GM19025 (cell line): ENCODE measurements around the gene GATA2.

Source experiments
- ATAC-seq: cut with Tn5 transposase; IDR thresholded peaks from one replicate; pipeline ENCODE4 v1.9.1; 2021; ENCODE audit warnings: mild to moderate bottlenecking, low read depth, moderate library complexity; ENCODE audit not compliant: unreplicated experiment

GATA2 gene

GRCh38 chr3:128478576-128479506, 14.2 kb downstream of the GATA2 start:
- ATAC-seq = no peak

GRCh38 chr3:128476659-128477058, 16.3 kb downstream of the GATA2 start:
- no peak for ATAC-seq

- no peak for ATAC-seq
Measured at GRCh38 chr3:128475355-128475754, 17.6 kb downstream of the GATA2 start.

- ATAC-seq = no peak
Measured at GRCh38 chr3:128473737-128474136, 19.3 kb downstream of the GATA2 start.

- no peak for ATAC-seq
Measured at GRCh38 chr3:128473180-128473519, 19.9 kb downstream of the GATA2 start.

- no peak for ATAC-seq
Measured at GRCh38 chr3:128472449-128473179, 20.4 kb downstream of the GATA2 start.

- no peak for ATAC-seq
Measured at GRCh38 chr3:128471720-128472119, 21.3 kb downstream of the GATA2 start.

GRCh38 chr3:128471110-128471509, 21.9 kb downstream of the GATA2 start:
- ATAC-seq = no peak

GRCh38 chr3:128470134-128470899, 22.7 kb downstream of the GATA2 start:
- no peak for ATAC-seq

- ATAC-seq = no peak
Measured at GRCh38 chr3:128469556-128469955, 23.4 kb downstream of the GATA2 start.

GRCh38 chr3:128468791-128469527, 24.0 kb downstream of the GATA2 start:
- no peak for ATAC-seq

- no peak for ATAC-seq
Measured at GRCh38 chr3:128468285-128468790, 24.7 kb downstream of the GATA2 start.

- ATAC-seq = no peak
Measured at GRCh38 chr3:128466840-128467541, 26.0 kb downstream of the GATA2 start, which contains the start of gene DNAJB8. DNAJB8 (minus strand) TSS chr3:128466890; CDS start chr3:128463245, 3,645 bp downstream.

- ATAC-seq = no peak
Measured at GRCh38 chr3:128464702-128465101, 28.3 kb downstream of the GATA2 start.

GRCh38 chr3:128464188-128464587, 28.8 kb downstream of the GATA2 start:
- no peak for ATAC-seq

- ATAC-seq = no peak
Measured at GRCh38 chr3:128463771-128464170, 29.2 kb downstream of the GATA2 start.

- no peak for ATAC-seq
Measured at GRCh38 chr3:128463354-128463753, 29.6 kb downstream of the GATA2 start.

GRCh38 chr3:128462931-128463330, 30.1 kb downstream of the GATA2 start:
- no peak for ATAC-seq

- ATAC-seq = no peak
Measured at GRCh38 chr3:128462341-128462910, 30.6 kb downstream of the GATA2 start.
